HG03342 (cell line): ENCODE results near the gene LRRC63.
"Not testable (repeated sequence)": the region's sequence is repeated elsewhere in the genome, so short reads cannot be mapped to it uniquely, and the experiment has no call there.

ENCODE experiments used
- ATAC-seq: cut with Tn5 transposase; IDR thresholded peaks from one replicate; pipeline ENCODE4 v1.9.1; 2021; ENCODE audit warnings: mild to moderate bottlenecking, moderate library complexity; ENCODE audit not compliant: unreplicated experiment

The LRRC63 gene

GRCh38 chr13:46211483-46212351, at the start of gene LRRC63:
LRRC63 (plus strand) TSS chr13:46211928; CDS start chr13:46213035, 1,107 bp downstream.
- peak; percentile 91 for ATAC-seq

- not testable (repeated sequence) for ATAC-seq
Measured at GRCh38 chr13:46162741-46163140, 49.0 kb upstream of the LRRC63 start.

- ATAC-seq = no peak
Measured at GRCh38 chr13:46164661-46165060, 47.1 kb upstream of the LRRC63 start.

GRCh38 chr13:46165485-46166223, 46.1 kb upstream of the LRRC63 start:
- ATAC-seq = peak; percentile 38

- ATAC-seq = no peak
Measured at GRCh38 chr13:46166224-46166584, 45.5 kb upstream of the LRRC63 start.

- no peak for ATAC-seq
Measured at GRCh38 chr13:46166947-46167610, 44.6 kb upstream of the LRRC63 start.

GRCh38 chr13:46168341-46168740, 43.4 kb upstream of the LRRC63 start:
- no peak for ATAC-seq

- ATAC-seq = no peak
Measured at GRCh38 chr13:46168783-46169182, 42.9 kb upstream of the LRRC63 start.

- no peak for ATAC-seq
Measured at GRCh38 chr13:46169758-46170157, 42.0 kb upstream of the LRRC63 start.

- ATAC-seq = no peak
Measured at GRCh38 chr13:46170268-46170667, 41.5 kb upstream of the LRRC63 start.

GRCh38 chr13:46170687-46171086, 41.0 kb upstream of the LRRC63 start:
- no peak for ATAC-seq

GRCh38 chr13:46171217-46171616, 40.5 kb upstream of the LRRC63 start:
- no peak for ATAC-seq

GRCh38 chr13:46171739-46172138, 40.0 kb upstream of the LRRC63 start:
- no peak for ATAC-seq

- ATAC-seq = no peak
Measured at GRCh38 chr13:46172531-46172991, 39.2 kb upstream of the LRRC63 start.

GRCh38 chr13:46173656-46174055, 38.1 kb upstream of the LRRC63 start:
- peak; percentile 30 for ATAC-seq

GRCh38 chr13:46176756-46177155, 35.0 kb upstream of the LRRC63 start:
- ATAC-seq = peak; percentile 39

GRCh38 chr13:46178143-46178542, 33.6 kb upstream of the LRRC63 start:
- no peak for ATAC-seq

- no peak for ATAC-seq
Measured at GRCh38 chr13:46178821-46179220, 32.9 kb upstream of the LRRC63 start.

GRCh38 chr13:46179491-46179908, 32.2 kb upstream of the LRRC63 start:
- ATAC-seq = no peak

- ATAC-seq = no peak
Measured at GRCh38 chr13:46179969-46180763, 31.6 kb upstream of the LRRC63 start.
